HepG2 (cell line): Measurements from ENCODE around the gene C19orf85. TPM values are rescaled to one million over a fixed set of nuclear protein-coding genes. Genes with fewer than 3 reads are reported as not detected.

Experiments
- AGO1 ChIP-seq: fragments of 200-400 bp; formaldehyde crosslinking; IDR thresholded peaks from 2 replicates; pipeline ENCODE4 v1.6.1; 2017; ENCODE audit warnings: mild to moderate bottlenecking, low read depth, low read length, moderate library complexity; ENCODE audit not compliant: poor library complexity, severe bottlenecking
- ARNT2 ChIP-seq: sonication (generic); formaldehyde crosslinking; IDR thresholded peaks from 2 replicates; pipeline ENCODE4 v1.8.0; 2022; ENCODE audit warnings: mild to moderate bottlenecking, low read depth, missing genetic modification reagents, moderate library complexity
- MBD4 ChIP-seq: IDR thresholded peaks from 2 replicates; pipeline ENCODE4 v1.6.1; 2012; ENCODE audit warnings: low read length, inconsistent platforms, borderline replicate concordance
- ZZZ3 ChIP-seq: sonication (generic); formaldehyde crosslinking; IDR thresholded peaks from 2 replicates; pipeline ENCODE4 v1.4.0; 2020; ENCODE audit warnings: missing genetic modification reagents, mild to moderate bottlenecking, borderline replicate concordance
- polyA plus RNA-seq, 8 experiments: library from polyadenylated mRNA; depleted of rRNA in 3 of 8; stranded (reverse) in 7 of 8; unstranded in 1 of 8; fragments of >200 nt; fragmentation: Illumina TruSeq in 4 of 8; extraction: Trizol in 4 of 8; gene quantifications; 2 replicates each; pipeline versions ENCODE4 v1.2.1 to v1.2.3, GENCODE V29; 2011 to 2016; ENCODE audit warnings: low read depth in 4 of 8, missing spikeins in 1 of 8, mixed read lengths in 1 of 8; ENCODE audit not compliant: insufficient read depth in 1 of 8
- total RNA-seq, 5 experiments: library from RNA; depleted of rRNA; stranded (reverse); fragments of >200 nt; fragmentation: Illumina TruSeq; extraction: Trizol; gene quantifications; 2 replicates each; pipeline ENCODE4 v1.2.3, GENCODE V29; 2016; ENCODE audit warnings: low read depth in 1 of 5
- TF ChIP-seq, protein P1 (sequence below): sonication (generic); formaldehyde crosslinking; IDR thresholded peaks from 2 replicates; pipeline ENCODE4 v1.4.0; 2020; ENCODE audit warnings: missing genetic modification reagents
- TF ChIP-seq, protein P2 (sequence below), 2 experiments: fragments of 450-650 bp in 1 of 2; sonication (generic) in 1 of 2; formaldehyde crosslinking; IDR thresholded peaks; 2 replicates each; pipeline versions ENCODE4 v1.5.0 to v1.8.0; 2020 to 2022; ENCODE audit warnings: mild to moderate bottlenecking in 1 of 2, missing genetic modification reagents in 1 of 2

Gene C19orf85
- total and polyA plus RNA-seq, 2 of the 13 experiments (the other 11 are each of a cell fraction or from before 2014, with no cell fraction given), result not detected

DNA sequence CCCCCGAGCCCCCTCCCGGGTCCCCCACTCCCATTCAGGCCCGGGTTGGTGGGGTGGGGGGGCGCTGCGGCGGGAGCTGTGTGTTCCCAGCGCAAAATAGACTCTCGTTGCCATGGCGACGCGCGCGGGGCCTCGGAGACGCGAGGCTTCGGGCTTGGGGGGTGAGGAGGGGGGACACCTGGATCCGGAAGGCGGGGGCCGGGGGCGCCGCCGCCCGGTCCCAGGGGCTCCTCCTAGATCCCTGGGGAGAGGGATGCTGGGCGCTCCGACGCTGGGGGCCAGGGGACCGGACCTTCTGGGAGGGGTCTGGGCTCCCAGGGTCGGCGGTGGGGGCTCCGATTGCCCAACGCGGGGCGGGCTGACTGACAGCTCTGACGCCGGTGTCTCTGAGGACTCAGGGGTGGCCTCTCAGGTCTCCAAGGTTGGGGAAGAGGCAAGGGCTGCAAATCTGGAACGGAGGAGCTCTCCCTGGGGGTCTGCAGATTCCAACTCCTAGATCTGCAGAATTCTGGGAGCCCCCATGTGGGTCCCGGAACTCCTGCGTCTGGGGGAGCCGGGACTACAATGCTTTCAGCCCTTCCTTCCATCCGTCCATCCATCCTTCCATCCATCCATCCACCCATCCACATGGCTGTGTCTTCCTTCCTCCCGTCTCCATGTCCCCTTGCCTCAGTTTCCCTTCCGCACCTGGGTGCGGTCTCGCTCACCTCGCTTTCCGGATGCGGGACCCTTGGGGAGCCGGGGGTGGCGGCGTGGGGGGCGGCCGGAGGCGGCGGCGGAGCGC is 12.4 kb downstream of the C19orf85 start (continued):
- TF ChIP-seq, protein P1, sequence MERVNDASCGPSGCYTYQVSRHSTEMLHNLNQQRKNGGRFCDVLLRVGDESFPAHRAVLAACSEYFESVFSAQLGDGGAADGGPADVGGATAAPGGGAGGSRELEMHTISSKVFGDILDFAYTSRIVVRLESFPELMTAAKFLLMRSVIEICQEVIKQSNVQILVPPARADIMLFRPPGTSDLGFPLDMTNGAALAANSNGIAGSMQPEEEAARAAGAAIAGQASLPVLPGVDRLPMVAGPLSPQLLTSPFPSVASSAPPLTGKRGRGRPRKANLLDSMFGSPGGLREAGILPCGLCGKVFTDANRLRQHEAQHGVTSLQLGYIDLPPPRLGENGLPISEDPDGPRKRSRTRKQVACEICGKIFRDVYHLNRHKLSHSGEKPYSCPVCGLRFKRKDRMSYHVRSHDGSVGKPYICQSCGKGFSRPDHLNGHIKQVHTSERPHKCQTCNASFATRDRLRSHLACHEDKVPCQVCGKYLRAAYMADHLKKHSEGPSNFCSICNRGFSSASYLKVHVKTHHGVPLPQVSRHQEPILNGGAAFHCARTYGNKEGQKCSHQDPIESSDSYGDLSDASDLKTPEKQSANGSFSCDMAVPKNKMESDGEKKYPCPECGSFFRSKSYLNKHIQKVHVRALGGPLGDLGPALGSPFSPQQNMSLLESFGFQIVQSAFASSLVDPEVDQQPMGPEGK (CRISPR knock-in tag), result 0 out of 2 replicates have a peak, but pooled peaks have one; percentile 16
- TF ChIP-seq AGO1 (peak; percentile 70), ZZZ3 (CRISPR knock-in tag) (no peak), MBD4 (no peak), ARNT2 (CRISPR knock-in tag) (no peak)
- TF ChIP-seq, protein P2, sequence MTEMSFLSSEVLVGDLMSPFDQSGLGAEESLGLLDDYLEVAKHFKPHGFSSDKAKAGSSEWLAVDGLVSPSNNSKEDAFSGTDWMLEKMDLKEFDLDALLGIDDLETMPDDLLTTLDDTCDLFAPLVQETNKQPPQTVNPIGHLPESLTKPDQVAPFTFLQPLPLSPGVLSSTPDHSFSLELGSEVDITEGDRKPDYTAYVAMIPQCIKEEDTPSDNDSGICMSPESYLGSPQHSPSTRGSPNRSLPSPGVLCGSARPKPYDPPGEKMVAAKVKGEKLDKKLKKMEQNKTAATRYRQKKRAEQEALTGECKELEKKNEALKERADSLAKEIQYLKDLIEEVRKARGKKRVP (CRISPR knock-in tag; IDR thresholded peaks at IDR 0.05), result no peak
